Osteoblast (primary cell): Measurements from ENCODE around the gene CLPTM1L. TPM values are rescaled to one million over a fixed set of nuclear protein-coding genes. Genes with fewer than 3 reads are reported as not detected.

Experiments
- DNase-seq: peaks from one replicate; pipeline ENCODE4 v3.0.0; 2011; ENCODE audit warnings: low spot score, mixed read lengths; ENCODE audit not compliant: insufficient read length; ENCODE audit errors: missing footprints
- H2AFZ ChIP-seq: 2 replicates; pipeline ENCODE4 v1.6.0; 2011; ENCODE audit warnings: mild to moderate bottlenecking, low read length
- H3K27ac ChIP-seq: 2 replicates; pipeline ENCODE4 v1.5.1; 2011; ENCODE audit warnings: mild to moderate bottlenecking, low read depth, low read length, moderate library complexity
- H3K27me3 ChIP-seq: 2 replicates; pipeline ENCODE4 v1.6.0; 2012; ENCODE audit warnings: mild to moderate bottlenecking, control low read depth, inconsistent platforms, low read length, moderate library complexity; ENCODE audit not compliant: insufficient read depth
- H3K36me3 ChIP-seq: 2 replicates; pipeline ENCODE4 v1.5.1; 2011; ENCODE audit warnings: mild to moderate bottlenecking, low read length, control low read depth, moderate library complexity; ENCODE audit not compliant: insufficient read depth
- H3K4me1 ChIP-seq: 2 replicates; pipeline ENCODE4 v1.5.1; 2011; ENCODE audit warnings: mild to moderate bottlenecking, low read length, control low read depth, moderate library complexity; ENCODE audit not compliant: insufficient read depth
- H3K4me2 ChIP-seq: 2 replicates; pipeline ENCODE4 v1.6.0; 2011; ENCODE audit warnings: mild to moderate bottlenecking, low read length; ENCODE audit not compliant: insufficient read depth
- H3K4me3 ChIP-seq: fragments of 200-600 bp; sonication (generic); 3 replicates; pipeline ENCODE4 v1.5.1; 2012; ENCODE audit warnings: mild to moderate bottlenecking, low read length, inconsistent platforms; ENCODE audit not compliant: insufficient read depth
- H3K79me2 ChIP-seq: 2 replicates; pipeline ENCODE4 v1.6.0; 2012; ENCODE audit warnings: mild to moderate bottlenecking, low read length, control low read depth, inconsistent platforms; ENCODE audit not compliant: insufficient read depth
- H3K9me3 ChIP-seq: 2 replicates; pipeline ENCODE4 v1.5.1; 2011; ENCODE audit warnings: low read depth, low read length, control low read depth
- H4K20me1 ChIP-seq: 2 replicates; pipeline ENCODE4 v1.6.0; 2012; ENCODE audit warnings: mild to moderate bottlenecking, low read length, control low read depth; ENCODE audit not compliant: insufficient read depth
- total RNA-seq: library from RNA; depleted of rRNA; stranded (reverse); fragments of >200 nt; gene quantifications from 2 replicates; pipeline ENCODE4 v1.2.3, GENCODE V29; 2012
- TF ChIP-seq, protein P1 (sequence below): IDR thresholded peaks from 2 replicates; pipeline ENCODE4 v1.5.1; 2011; ENCODE audit warnings: mild to moderate bottlenecking, low read depth, low read length, moderate library complexity; ENCODE audit errors: extremely low read depth

The CLPTM1L gene
- total RNA-seq, 1 donor: 139 TPM

DNA sequence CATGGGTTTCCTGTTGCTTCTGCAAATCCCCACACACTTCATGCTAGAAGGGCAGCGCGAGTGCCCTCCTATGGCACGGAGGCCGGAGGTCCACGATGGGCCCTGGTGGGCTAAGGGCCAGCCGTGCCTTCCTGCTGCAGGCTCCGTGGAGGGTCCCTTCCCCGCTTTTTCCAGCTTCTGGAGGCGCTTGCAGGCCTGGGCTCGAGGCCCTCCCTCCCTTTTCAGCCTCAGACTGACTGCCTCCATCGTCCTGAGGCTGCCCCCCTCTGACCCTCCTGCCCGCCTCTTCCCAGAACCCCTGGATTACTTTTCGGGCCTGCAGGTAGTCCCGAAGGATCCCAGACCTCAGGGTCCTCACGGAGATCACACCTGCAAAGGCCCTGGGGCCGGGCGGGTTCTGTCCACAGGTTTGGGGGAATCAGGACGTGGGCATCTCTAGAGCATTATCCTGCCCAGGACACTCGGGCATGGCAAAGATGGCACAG lies 46.8 kb downstream of the CLPTM1L start:
- peak; percentile 66 for DNase-seq
- Histone ChIP-seq H3K4me1 (no peaks in the 10 kb centered on the region), H3K27me3 (peaks cover 25% of the 10 kb centered on the region), H3K9me3 (no peaks in the 10 kb centered on the region), H3K36me3 (no peaks in the 10 kb centered on the region), H4K20me1 (no peaks in the 10 kb centered on the region), H2AFZ (no peak overlapping the region), H3K27ac (no peak overlapping the region), H3K4me2 (no peak overlapping the region), H3K79me2 (no peaks in the 10 kb centered on the region), H3K4me3 (no peak overlapping the region)
- TF ChIP-seq, protein P1, sequence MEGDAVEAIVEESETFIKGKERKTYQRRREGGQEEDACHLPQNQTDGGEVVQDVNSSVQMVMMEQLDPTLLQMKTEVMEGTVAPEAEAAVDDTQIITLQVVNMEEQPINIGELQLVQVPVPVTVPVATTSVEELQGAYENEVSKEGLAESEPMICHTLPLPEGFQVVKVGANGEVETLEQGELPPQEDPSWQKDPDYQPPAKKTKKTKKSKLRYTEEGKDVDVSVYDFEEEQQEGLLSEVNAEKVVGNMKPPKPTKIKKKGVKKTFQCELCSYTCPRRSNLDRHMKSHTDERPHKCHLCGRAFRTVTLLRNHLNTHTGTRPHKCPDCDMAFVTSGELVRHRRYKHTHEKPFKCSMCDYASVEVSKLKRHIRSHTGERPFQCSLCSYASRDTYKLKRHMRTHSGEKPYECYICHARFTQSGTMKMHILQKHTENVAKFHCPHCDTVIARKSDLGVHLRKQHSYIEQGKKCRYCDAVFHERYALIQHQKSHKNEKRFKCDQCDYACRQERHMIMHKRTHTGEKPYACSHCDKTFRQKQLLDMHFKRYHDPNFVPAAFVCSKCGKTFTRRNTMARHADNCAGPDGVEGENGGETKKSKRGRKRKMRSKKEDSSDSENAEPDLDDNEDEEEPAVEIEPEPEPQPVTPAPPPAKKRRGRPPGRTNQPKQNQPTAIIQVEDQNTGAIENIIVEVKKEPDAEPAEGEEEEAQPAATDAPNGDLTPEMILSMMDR: no peak

DNA sequence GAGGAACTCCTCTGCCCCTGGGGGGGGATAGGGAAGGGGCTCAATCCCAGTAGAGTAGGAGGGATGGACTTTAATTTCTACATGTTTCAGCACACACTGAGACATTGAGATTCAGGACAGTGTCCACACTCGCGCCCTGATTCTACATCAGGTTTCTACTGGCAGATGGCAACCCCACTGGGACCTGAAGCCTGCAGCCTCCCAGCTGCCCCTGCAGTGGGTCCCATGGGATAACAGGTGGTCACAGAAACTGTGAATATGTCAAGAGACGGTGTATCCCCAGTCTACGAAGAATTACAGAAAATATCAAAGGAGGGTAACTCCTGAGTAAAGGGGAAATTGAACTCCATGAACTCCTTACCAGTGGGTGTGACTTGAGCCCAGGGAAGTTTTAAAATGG lies 47.7 kb downstream of the CLPTM1L start:
- Histone ChIP-seq H3K4me2 (no peak overlapping the region), H3K27ac (no peak overlapping the region), H4K20me1 (no peaks in the 10 kb centered on the region), H3K79me2 (no peaks in the 10 kb centered on the region), H3K27me3 (peaks cover 23% of the 10 kb centered on the region), H2AFZ (no peak overlapping the region), H3K9me3 (no peaks in the 10 kb centered on the region), H3K4me1 (no peaks in the 10 kb centered on the region), H3K4me3 (no peak overlapping the region), H3K36me3 (no peaks in the 10 kb centered on the region)
- TF ChIP-seq, protein P1: no peak
- no peak for DNase-seq

DNA sequence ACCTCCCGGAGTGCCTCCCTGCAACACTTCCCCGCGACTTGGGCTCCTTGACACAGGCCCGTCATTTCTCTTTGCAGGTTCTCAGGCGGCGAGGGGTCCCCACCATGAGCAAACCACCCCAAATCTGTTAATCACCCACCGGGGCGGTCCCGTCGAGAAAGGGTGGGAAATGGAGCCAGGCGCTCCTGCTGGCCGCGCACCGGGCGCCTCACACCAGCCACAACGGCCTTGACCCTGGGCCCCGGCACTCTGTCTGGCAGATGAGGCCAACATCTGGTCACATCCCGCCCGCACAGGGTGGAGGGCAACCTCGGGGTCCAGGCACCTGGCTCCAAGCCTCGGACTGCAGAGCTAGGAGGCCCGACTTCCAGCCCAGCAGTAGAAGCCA lies 49.3 kb downstream of the CLPTM1L start:
- no peaks in the 10 kb centered on the region for H3K9me3 ChIP-seq

DNA sequence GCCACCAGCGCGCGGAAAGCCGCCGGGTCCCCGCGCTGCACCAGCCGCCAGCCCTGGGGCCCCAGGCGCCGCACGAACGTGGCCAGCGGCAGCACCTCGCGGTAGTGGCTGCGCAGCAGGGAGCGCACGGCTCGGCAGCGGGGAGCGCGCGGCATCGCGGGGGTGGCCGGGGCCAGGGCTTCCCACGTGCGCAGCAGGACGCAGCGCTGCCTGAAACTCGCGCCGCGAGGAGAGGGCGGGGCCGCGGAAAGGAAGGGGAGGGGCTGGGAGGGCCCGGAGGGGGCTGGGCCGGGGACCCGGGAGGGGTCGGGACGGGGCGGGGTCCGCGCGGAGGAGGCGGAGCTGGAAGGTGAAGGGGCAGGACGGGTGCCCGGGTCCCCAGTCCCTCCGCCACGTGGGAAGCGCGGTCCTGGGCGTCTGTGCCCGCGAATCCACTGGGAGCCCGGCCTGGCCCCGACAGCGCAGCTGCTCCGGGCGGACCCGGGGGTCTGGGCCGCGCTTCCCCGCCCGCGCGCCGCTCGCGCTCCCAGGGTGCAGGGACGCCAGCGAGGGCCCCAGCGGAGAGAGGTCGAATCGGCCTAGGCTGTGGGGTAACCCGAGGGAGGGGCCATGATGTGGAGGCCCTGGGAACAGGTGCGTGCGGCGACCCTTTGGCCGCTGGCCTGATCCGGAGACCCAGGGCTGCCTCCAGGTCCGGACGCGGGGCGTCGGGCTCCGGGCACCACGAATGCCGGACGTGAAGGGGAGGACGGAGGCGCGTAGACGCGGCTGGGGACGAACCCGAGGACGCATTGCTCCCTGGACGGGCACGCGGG lies 49.9 kb downstream of the CLPTM1L start, which contains the start of gene TERT:
TERT (minus strand) TSS at position 234 of the 815 bp plus-strand sequence; CDS start at position 155, 79 bp downstream.
- Histone ChIP-seq H4K20me1 (no peaks in the 10 kb centered on the region), H3K27ac (no peak within 1 kb of the TSS), H3K4me1 (no peaks in the 10 kb centered on the region), H3K4me3 (no peak within 1 kb of the TSS), H3K4me2 (no peak within 1 kb of the TSS), H3K9me3 (no peaks in the 10 kb centered on the region), H3K79me2 (no peaks in the 10 kb centered on the region), H2AFZ (no peak within 1 kb of the TSS), H3K36me3 (no peaks in the 10 kb centered on the region), H3K27me3 (peaks cover 23% of the 10 kb centered on the region)
- DNase-seq: peak; percentile 55
- TF ChIP-seq, protein P1: no peak

More for the DNA sequence above, 49.3 kb downstream of the CLPTM1L start:
- H4K20me1 ChIP-seq: no peaks in the 10 kb centered on the region
- H3K4me2 ChIP-seq: no peak overlapping the region
- no peaks in the 10 kb centered on the region for H3K4me1 ChIP-seq
- no peak overlapping the region for H3K4me3 ChIP-seq
- peak; percentile 58 for DNase-seq
- no peak overlapping the region for H2AFZ ChIP-seq
- no peaks in the 10 kb centered on the region for H3K36me3 ChIP-seq
- TF ChIP-seq, protein P1: no peak
- H3K79me2 ChIP-seq: no peaks in the 10 kb centered on the region
- H3K27me3 ChIP-seq: peaks cover 23% of the 10 kb centered on the region
- H3K27ac ChIP-seq: no peak overlapping the region
